ENCODE data around the gene FERMT2.

DNA sequence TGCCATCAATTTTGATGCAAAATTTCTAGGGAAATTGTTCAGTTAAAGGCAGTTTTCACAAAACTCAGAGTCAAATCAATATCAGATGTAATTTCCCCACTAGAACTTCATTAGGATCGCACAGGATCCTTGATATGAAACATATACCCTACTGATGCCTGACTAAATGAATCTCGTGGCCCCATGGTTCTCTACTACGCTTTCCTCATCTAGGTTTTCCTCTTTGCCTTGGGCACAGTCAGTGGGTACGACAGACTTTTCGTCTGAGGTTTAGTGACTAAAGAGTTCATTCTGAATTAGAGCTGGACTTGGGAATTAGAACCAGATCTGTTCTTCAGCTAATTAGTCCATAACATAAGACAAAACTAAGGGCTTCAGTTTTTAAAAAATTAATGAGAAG, 117.0 kb downstream of the FERMT2 start:
- TF ChIP-seq, protein P1, sequence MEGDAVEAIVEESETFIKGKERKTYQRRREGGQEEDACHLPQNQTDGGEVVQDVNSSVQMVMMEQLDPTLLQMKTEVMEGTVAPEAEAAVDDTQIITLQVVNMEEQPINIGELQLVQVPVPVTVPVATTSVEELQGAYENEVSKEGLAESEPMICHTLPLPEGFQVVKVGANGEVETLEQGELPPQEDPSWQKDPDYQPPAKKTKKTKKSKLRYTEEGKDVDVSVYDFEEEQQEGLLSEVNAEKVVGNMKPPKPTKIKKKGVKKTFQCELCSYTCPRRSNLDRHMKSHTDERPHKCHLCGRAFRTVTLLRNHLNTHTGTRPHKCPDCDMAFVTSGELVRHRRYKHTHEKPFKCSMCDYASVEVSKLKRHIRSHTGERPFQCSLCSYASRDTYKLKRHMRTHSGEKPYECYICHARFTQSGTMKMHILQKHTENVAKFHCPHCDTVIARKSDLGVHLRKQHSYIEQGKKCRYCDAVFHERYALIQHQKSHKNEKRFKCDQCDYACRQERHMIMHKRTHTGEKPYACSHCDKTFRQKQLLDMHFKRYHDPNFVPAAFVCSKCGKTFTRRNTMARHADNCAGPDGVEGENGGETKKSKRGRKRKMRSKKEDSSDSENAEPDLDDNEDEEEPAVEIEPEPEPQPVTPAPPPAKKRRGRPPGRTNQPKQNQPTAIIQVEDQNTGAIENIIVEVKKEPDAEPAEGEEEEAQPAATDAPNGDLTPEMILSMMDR (IDR thresholded peaks at IDR 0.05): no peak
- no peak for TF ChIP-seq POLR2A (IDR thresholded peaks at IDR 0.05)
